ENCODE measurements around the gene APOL1. TPM values are rescaled to one million over a fixed set of nuclear protein-coding genes. Genes with fewer than 3 reads are reported as not detected.

APOL1 gene
- total RNA-seq, 1 experiment from 2014 or later: 16.0 TPM

DNA sequence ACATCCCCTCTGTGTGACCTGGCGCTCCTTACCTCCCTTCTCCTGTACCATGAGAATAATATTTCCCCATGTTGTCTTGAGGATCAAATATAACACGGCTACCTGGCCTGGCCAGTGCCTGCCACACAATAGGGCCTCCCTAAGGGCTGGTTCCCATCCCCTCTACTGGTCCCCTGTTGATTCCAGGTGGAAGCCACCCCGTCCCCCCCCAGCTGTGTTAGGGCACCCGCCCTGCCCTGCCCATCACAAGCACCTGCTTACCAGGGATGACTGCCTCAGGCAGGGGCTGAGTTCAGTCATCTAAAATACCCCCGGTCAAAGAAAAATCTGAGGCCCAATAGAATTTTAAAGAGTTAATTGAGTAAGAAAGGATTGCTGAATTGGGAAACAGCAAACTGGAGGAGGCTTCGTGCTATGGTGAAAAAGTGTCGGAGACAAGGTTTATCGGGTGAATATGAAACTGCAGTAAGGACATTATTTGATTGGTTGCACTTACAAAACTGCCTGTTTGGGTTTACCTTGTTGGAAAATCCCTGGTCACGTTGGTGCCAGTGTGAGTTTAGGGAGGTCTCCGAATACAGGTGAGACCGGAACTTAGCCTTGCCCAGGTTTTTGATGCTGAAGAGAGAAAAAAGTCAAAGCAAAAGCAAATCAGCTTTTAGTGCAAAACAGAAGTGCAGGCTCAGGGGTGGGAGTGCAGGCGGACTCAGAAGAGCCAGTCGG, 5.2 kb downstream of the APOL1 start:
- intact Hi-C loops (cut with micrococcal nuclease; ENCODE audit: unreplicated experiment) (no loop called here), in situ Hi-C loops (cut with HindIII; ENCODE audit: low pct_unique_long_range_greater_than_20kb, low sequenced_read_pairs) (no loop called here)
- no peaks in the 10 kb centered on the region for H3K36me3 ChIP-seq (ENCODE audit: control insufficient read depth, insufficient read depth, low read length)
- no peak overlapping the region for H3K4me3 ChIP-seq (ENCODE audit: low read depth in 2 of 2, low read length in 2 of 2)
- POLR2A ChIA-PET: no interaction called here
- BruUV-seq (replicated peaks): no TSS peak
- ATAC-seq: no peak
- no peaks in the 10 kb centered on the region for H3K27me3 ChIP-seq (ENCODE audit: control insufficient read depth, insufficient read depth, low read length)
- H3K27ac ChIP-seq (ENCODE audit: low read length): no peak overlapping the region
- TF ChIP-seq POLR2AphosphoS5 (IDR thresholded peaks at IDR 0.05; ENCODE audit: low read depth, low read length) (no peak), TCF7L2 (IDR thresholded peaks at IDR 0.05; ENCODE audit: low read depth, low read length) (no peak), SIN3A (IDR thresholded peaks at IDR 0.05; ENCODE audit: borderline replicate concordance, insufficient read depth, low read depth, low read length) (no peak)
- TF ChIP-seq, protein P1, sequence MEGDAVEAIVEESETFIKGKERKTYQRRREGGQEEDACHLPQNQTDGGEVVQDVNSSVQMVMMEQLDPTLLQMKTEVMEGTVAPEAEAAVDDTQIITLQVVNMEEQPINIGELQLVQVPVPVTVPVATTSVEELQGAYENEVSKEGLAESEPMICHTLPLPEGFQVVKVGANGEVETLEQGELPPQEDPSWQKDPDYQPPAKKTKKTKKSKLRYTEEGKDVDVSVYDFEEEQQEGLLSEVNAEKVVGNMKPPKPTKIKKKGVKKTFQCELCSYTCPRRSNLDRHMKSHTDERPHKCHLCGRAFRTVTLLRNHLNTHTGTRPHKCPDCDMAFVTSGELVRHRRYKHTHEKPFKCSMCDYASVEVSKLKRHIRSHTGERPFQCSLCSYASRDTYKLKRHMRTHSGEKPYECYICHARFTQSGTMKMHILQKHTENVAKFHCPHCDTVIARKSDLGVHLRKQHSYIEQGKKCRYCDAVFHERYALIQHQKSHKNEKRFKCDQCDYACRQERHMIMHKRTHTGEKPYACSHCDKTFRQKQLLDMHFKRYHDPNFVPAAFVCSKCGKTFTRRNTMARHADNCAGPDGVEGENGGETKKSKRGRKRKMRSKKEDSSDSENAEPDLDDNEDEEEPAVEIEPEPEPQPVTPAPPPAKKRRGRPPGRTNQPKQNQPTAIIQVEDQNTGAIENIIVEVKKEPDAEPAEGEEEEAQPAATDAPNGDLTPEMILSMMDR (IDR thresholded peaks at IDR 0.05): no peak
- TF ChIP-seq, protein P2, sequence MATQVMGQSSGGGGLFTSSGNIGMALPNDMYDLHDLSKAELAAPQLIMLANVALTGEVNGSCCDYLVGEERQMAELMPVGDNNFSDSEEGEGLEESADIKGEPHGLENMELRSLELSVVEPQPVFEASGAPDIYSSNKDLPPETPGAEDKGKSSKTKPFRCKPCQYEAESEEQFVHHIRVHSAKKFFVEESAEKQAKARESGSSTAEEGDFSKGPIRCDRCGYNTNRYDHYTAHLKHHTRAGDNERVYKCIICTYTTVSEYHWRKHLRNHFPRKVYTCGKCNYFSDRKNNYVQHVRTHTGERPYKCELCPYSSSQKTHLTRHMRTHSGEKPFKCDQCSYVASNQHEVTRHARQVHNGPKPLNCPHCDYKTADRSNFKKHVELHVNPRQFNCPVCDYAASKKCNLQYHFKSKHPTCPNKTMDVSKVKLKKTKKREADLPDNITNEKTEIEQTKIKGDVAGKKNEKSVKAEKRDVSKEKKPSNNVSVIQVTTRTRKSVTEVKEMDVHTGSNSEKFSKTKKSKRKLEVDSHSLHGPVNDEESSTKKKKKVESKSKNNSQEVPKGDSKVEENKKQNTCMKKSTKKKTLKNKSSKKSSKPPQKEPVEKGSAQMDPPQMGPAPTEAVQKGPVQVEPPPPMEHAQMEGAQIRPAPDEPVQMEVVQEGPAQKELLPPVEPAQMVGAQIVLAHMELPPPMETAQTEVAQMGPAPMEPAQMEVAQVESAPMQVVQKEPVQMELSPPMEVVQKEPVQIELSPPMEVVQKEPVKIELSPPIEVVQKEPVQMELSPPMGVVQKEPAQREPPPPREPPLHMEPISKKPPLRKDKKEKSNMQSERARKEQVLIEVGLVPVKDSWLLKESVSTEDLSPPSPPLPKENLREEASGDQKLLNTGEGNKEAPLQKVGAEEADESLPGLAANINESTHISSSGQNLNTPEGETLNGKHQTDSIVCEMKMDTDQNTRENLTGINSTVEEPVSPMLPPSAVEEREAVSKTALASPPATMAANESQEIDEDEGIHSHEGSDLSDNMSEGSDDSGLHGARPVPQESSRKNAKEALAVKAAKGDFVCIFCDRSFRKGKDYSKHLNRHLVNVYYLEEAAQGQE (IDR thresholded peaks at IDR 0.05; ENCODE audit: insufficient read depth in 1 of 2, low read depth in 2 of 2, low read length in 1 of 2): no peak
- CTCF ChIA-PET: no interaction called here
- H3K9me3 ChIP-seq (ENCODE audit: control insufficient read depth, insufficient read depth, low read depth, low read length): no peaks in the 10 kb centered on the region
- H3K4me1 ChIP-seq (ENCODE audit: control insufficient read depth, insufficient read depth, low read length): peaks cover 3% of the 10 kb centered on the region; the same call in 1 of the 2 replicates
- no peak for DNase-seq (ENCODE audit: low read depth, low spot score)

DNA sequence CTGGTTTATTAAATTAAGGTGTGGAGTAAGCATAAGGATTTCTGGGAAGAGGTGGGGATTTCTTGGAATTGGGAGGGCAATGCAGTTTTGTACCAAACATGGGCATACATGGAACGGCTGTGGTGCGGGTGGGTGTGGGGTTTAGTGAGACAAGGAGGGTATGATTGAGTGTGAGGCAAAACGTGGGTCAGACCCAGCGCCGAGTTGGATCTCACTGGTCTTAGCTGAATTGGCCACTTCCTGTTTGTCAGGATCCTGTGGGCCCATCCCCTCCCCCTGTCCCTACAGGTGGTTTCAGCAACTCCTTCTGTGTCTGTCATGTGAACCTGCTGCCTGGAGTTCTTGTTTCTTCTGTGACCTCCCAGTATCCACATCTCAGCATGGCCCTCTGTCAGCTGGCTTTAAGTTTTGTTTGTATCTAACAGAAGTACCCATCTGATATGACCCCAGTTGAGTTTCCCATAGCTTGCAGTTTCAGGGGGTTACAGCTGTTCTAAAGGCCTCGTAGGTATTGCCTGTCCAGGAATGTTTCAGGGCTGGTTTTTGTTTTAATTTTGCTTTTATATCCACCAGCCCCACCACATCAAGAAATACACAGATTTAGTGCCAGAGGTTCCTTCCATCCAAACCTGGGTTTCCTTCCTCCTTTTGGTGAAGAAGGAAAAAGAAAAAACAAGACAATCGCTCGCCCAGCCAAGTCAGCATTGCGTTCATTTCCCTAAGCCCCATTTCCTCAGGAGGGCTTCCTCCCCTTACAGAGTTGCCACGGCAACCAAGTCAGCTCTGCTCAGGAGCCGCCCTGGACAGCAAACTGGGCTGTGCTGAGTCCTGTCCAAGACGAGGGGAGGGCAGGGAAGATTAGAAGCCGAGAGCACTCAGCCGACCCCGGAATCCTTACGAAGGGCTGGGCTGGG, 6.0 kb downstream of the APOL1 start:
- no peaks in the 10 kb centered on the region for H3K4me1 ChIP-seq (ENCODE audit: control insufficient read depth, insufficient read depth, low read length)
- no peaks in the 10 kb centered on the region for H3K36me3 ChIP-seq (ENCODE audit: control insufficient read depth, insufficient read depth, low read length)
- H3K27me3 ChIP-seq (ENCODE audit: control insufficient read depth, insufficient read depth, low read length): no peaks in the 10 kb centered on the region
- TF ChIP-seq POLR2AphosphoS5 (IDR thresholded peaks at IDR 0.05; ENCODE audit: low read depth, low read length) (no peak), TCF7L2 (IDR thresholded peaks at IDR 0.05; ENCODE audit: low read depth, low read length) (no peak), SIN3A (IDR thresholded peaks at IDR 0.05; ENCODE audit: borderline replicate concordance, insufficient read depth, low read depth, low read length) (no peak)
- TF ChIP-seq, protein P2 (IDR thresholded peaks at IDR 0.05; ENCODE audit: insufficient read depth in 1 of 2, low read depth in 2 of 2, low read length in 1 of 2): no peak
- TF ChIP-seq, protein P1 (IDR thresholded peaks at IDR 0.05): no peak
- intact Hi-C loops (cut with micrococcal nuclease; ENCODE audit: unreplicated experiment) (no loop called here), in situ Hi-C loops (cut with HindIII; ENCODE audit: low pct_unique_long_range_greater_than_20kb, low sequenced_read_pairs) (no loop called here)
- no peaks in the 10 kb centered on the region for H3K9me3 ChIP-seq (ENCODE audit: control insufficient read depth, insufficient read depth, low read depth, low read length)
- ATAC-seq (no peak), DNase-seq (ENCODE audit: low read depth, low spot score) (no peak)
- no peak overlapping the region for H3K4me3 ChIP-seq (ENCODE audit: low read depth in 2 of 2, low read length in 2 of 2)
- BruUV-seq (replicated peaks): no TSS peak
- POLR2A ChIA-PET: no interaction called here
- CTCF ChIA-PET: no interaction called here
- no peak overlapping the region for H3K27ac ChIP-seq (ENCODE audit: low read length)

Measured in Panc1 (cell line).